NB4 (cell line): ENCODE data around the gene PTP4A1.

Experiments used
- DNase-seq: peaks from one replicate; pipeline ENCODE4 v3.0.0; 2010; ENCODE audit warnings: low read depth
- H3K4me3 ChIP-seq: one replicate; pipeline ENCODE4 v1.5.1; 2011; ENCODE audit warnings: mild to moderate bottlenecking, low read depth, low read length, moderate library complexity
- MYC ChIP-seq: IDR thresholded peaks from 2 replicates; pipeline ENCODE4 v1.6.1; 2011; ENCODE audit warnings: low read depth, low read length
- POLR2A ChIP-seq: IDR thresholded peaks from 2 replicates; pipeline ENCODE4 v1.6.1; 2011; ENCODE audit warnings: mild to moderate bottlenecking; ENCODE audit not compliant: insufficient read length; ENCODE audit errors: extremely low read depth
- TF ChIP-seq, protein P1 (sequence below): IDR thresholded peaks from 2 replicates; pipeline ENCODE4 v1.6.1; 2011; ENCODE audit warnings: low read depth, low read length
- TF ChIP-seq, protein P2 (sequence below): IDR thresholded peaks from one replicate; pipeline ENCODE4 v1.5.1; 2012; ENCODE audit warnings: low read depth, low read length

The PTP4A1 gene

DNA sequence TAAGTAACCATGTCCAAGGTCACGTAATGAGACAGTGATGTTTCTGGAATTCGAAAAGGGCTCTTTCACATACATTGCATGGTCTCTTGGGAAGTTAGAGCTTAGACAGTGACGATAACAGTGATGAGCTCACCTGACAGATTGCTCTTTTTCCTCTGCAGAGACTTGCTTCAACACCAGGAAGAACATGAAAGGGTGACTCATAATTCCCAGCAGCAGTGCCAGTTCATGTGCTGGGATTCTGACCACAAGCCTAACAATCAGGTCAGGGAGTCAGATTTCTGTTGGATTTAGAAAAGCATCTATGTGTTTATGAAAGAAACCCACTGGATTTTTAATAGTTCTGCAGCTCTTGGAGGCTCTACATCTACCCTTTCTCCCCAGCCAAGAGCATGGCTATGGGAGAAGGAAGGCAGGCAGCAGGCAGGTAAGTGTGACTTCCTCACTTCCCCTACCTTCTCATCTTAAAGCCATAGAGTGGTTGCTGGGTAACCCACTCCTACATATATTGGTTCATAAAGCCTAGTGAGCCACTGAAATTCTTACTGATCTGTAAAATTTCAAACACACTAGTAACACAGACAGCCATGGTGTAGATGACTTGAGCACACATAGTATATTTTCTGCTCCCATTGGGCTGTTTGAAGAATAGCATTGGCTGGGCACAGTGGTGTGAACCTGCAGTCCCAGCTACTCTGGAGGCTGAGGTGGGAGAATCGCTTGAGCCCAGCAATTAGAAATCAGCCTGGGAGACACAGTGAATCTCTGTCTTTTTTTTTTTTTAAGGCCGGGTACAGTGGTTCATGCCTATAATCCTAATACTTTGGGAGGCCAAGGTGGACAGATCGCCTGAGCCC lies 44.4 kb upstream of the PTP4A1 start:
- H3K4me3 ChIP-seq = no peak overlapping the region
- TF ChIP-seq MYC (no peak), POLR2A (no peak)
- TF ChIP-seq, protein P1, sequence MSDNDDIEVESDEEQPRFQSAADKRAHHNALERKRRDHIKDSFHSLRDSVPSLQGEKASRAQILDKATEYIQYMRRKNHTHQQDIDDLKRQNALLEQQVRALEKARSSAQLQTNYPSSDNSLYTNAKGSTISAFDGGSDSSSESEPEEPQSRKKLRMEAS = no peak
- TF ChIP-seq, protein P2, sequence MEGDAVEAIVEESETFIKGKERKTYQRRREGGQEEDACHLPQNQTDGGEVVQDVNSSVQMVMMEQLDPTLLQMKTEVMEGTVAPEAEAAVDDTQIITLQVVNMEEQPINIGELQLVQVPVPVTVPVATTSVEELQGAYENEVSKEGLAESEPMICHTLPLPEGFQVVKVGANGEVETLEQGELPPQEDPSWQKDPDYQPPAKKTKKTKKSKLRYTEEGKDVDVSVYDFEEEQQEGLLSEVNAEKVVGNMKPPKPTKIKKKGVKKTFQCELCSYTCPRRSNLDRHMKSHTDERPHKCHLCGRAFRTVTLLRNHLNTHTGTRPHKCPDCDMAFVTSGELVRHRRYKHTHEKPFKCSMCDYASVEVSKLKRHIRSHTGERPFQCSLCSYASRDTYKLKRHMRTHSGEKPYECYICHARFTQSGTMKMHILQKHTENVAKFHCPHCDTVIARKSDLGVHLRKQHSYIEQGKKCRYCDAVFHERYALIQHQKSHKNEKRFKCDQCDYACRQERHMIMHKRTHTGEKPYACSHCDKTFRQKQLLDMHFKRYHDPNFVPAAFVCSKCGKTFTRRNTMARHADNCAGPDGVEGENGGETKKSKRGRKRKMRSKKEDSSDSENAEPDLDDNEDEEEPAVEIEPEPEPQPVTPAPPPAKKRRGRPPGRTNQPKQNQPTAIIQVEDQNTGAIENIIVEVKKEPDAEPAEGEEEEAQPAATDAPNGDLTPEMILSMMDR = no peak
- DNase-seq = no peak

DNA sequence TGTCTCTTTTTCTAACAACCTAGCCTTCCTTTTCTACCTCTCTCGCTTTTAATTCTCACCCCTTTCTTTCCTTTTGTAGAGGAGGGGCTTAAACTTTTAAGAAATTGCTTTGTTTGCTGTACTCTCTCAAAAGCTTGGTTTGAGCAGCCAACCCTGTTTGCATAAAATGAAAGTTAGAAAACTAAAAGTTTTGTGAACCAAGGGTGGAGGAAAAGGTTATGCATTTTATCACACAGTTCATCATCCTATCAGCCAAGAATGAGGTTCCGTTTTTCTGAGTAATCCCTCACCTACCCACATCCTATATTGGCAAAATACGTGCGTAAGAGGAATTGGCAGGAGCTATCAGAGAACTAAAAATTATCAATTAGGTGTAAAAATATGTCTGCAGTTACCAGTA lies 42.8 kb upstream of the PTP4A1 start:
- TF ChIP-seq POLR2A (no peak), MYC (no peak)
- TF ChIP-seq, protein P1 = no peak
- TF ChIP-seq, protein P2 = no peak
- DNase-seq = no peak

DNA sequence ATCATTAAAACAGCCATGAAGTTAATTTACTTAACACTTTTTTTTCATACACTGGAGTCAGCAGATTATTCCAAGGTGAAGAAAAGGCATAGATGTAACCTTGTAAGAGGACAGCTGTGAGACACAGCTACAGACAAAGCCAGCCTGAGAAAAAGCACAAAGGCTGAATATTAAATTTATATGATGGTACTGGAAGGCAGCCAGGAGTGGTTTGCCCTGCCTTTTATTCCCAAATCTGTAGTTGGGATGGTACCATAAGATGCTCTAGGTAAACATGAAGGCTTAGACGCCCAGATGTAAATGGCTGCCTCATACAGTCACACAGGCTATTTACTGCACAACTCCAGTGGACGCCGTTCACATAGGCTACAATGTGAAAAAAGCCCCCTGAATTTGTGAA lies 42.1 kb upstream of the PTP4A1 start:
- DNase-seq = no peak
- H3K4me3 ChIP-seq = no peak overlapping the region
- TF ChIP-seq, protein P2 = no peak
- no peak for TF ChIP-seq MYC
- no peak for TF ChIP-seq POLR2A
- TF ChIP-seq, protein P1 = no peak

More for the DNA sequence above, 42.8 kb upstream of the PTP4A1 start:
- H3K4me3 ChIP-seq = no peak overlapping the region

DNA sequence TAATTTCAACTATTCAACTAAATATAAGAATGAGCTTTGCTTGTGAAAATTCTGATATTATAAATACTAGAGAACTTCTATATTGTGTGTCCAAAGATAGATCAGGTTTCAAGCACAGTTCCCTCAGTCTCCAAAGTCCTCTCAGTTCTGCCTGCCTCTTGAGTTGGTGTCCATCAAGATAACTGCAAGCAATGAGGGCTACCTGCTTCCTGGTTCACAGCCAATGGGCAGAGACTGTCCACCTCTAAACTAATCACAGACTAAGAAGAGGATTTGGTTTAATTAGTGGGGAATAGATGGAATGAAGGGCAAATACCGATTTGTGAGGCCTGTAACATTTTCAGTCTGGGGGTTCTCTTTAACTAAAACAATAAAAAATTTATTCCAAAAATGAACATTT lies 41.3 kb upstream of the PTP4A1 start:
- no peak overlapping the region for H3K4me3 ChIP-seq
- no peak for TF ChIP-seq POLR2A
- TF ChIP-seq, protein P2 = no peak
- TF ChIP-seq MYC = no peak
- TF ChIP-seq, protein P1 = no peak
- DNase-seq = no peak

DNA sequence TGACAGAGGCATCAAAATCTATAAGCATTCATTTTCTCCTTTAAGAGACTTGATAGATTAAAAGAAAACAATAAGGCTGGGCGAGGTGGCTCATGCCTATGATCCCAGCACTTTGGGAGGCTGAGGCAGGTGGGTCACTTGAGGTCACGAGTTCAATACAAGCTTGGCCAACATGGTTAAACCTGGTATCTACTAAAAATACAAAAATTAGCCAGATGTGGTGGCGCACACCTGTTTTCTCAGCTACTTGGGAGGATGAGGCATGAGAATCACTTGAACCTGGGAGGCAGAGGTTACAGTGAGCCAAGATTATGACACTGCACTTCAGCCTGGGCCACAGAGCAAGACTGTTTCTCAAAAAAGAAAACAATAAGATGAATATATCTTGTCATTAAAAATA lies 39.3 kb upstream of the PTP4A1 start:
- TF ChIP-seq MYC = no peak
- TF ChIP-seq, protein P1 = no peak
- TF ChIP-seq, protein P2 = no peak
- no peak for TF ChIP-seq POLR2A
- H3K4me3 ChIP-seq = no peak overlapping the region
- DNase-seq = no peak
